ENCODE measurements around the gene FKBP14.
A peak's percentile ranks its signal among the peaks of the same experiment; 100 is the strongest.

FKBP14 gene

DNA sequence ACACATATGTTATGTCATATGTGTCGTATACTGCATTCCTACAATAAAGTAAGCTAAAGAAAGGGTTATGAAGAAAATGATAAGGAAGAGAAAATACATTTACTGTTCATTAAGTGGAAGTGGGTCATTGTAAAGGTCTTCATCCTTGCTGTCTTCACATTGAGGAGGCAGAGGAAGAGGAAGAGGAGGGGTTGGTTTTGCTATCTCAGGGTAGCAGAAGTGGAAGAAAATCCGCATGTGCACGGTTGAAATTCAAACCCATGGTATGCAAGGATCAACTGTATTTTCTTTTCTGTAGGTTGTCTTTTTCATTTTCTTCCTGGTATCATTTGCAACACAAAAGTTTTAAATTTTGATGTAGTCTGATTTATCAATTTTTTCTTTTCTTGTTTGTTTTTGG, 8.0 kb upstream of the FKBP14 start:
- Histone ChIP-seq H4K20me1 (ENCODE audit: control insufficient read depth, insufficient read depth, low read depth, low read length) (0 out of 2 replicates have a peak, but pooled peaks cover 4% of the 10 kb centered on the region), H3K4me3 (ENCODE audit: low read length) (no peak overlapping the region), H3K79me2 (ENCODE audit: control insufficient read depth, low read length) (peaks cover 38% of the 10 kb centered on the region), H3K4me1 (ENCODE audit: control insufficient read depth, low read length) (peaks cover 24% of the 10 kb centered on the region), H3K36me3 (ENCODE audit: control insufficient read depth, low read length) (no peaks in the 10 kb centered on the region), H3K4me2 (ENCODE audit: low read length) (no peak overlapping the region), H3K9me2 (replicated peaks; ENCODE audit: control insufficient read depth, low read length) (no peaks in the 10 kb centered on the region), H3K9me3 (ENCODE audit: control insufficient read depth, insufficient read depth, low read length) (no peaks in the 10 kb centered on the region), H3K27me3 (ENCODE audit: control insufficient read depth, low read length) (no peaks in the 10 kb centered on the region), H3K27ac (ENCODE audit: low read depth, low read length) (no peak overlapping the region), H3F3A (ENCODE audit: control insufficient read depth, insufficient read depth) (no peaks in the 10 kb centered on the region)
- TF ChIP-seq, protein P1, sequence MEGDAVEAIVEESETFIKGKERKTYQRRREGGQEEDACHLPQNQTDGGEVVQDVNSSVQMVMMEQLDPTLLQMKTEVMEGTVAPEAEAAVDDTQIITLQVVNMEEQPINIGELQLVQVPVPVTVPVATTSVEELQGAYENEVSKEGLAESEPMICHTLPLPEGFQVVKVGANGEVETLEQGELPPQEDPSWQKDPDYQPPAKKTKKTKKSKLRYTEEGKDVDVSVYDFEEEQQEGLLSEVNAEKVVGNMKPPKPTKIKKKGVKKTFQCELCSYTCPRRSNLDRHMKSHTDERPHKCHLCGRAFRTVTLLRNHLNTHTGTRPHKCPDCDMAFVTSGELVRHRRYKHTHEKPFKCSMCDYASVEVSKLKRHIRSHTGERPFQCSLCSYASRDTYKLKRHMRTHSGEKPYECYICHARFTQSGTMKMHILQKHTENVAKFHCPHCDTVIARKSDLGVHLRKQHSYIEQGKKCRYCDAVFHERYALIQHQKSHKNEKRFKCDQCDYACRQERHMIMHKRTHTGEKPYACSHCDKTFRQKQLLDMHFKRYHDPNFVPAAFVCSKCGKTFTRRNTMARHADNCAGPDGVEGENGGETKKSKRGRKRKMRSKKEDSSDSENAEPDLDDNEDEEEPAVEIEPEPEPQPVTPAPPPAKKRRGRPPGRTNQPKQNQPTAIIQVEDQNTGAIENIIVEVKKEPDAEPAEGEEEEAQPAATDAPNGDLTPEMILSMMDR (IDR thresholded peaks at IDR 0.05; ENCODE audit: low read depth, low read length, poor library complexity, severe bottlenecking) = no peak
- no peak for TF ChIP-seq EZH2phosphoT487 (IDR thresholded peaks at IDR 0.05; ENCODE audit: borderline replicate concordance, low read length)

GRCh38 chr7:30032310-30033125, 6.0 kb upstream of the FKBP14 start:
- H3K79me2 ChIP-seq (ENCODE audit: control insufficient read depth, low read length) = peaks cover 48% of the 10 kb centered on the region
- TF ChIP-seq, protein P1 (IDR thresholded peaks at IDR 0.05; ENCODE audit: low read depth, low read length, poor library complexity, severe bottlenecking) = no peak
- TF ChIP-seq EZH2phosphoT487 (IDR thresholded peaks at IDR 0.05; ENCODE audit: borderline replicate concordance, low read length) = no peak
- H3K4me2 ChIP-seq (ENCODE audit: low read length) = peak overlapping the region; percentile 2; the same call in 1 of the 2 replicates

DNA sequence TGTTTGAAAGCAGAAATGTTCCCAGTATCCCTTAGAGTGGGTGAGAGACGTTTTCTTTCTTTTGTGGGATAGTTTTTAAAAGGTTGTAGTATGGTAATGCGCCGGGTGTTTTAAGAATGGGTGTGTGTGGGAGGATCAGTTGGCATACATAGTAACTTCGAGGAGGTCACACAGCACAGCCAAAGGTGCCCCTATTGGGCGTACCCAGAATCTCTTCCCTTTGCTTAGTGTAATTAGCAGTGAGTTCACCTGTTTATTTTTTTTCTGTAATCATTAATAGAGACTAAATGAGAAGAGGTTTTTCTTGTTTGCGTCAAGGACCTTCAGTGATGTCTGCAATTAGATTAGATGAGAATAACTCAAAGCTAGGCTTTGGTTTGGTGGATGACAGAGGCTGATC, 3.2 kb upstream of the FKBP14 start:
- Histone ChIP-seq H3K27me3 (ENCODE audit: control insufficient read depth, low read length) (no peaks in the 10 kb centered on the region), H3K4me3 (ENCODE audit: low read length) (peak overlapping the region; percentile 89), H3K27ac (ENCODE audit: low read depth, low read length) (peak overlapping the region; percentile 73; the same call in 1 of the 2 replicates), H3K4me2 (ENCODE audit: low read length) (peak overlapping the region; percentile 83), H3K9me2 (replicated peaks; ENCODE audit: control insufficient read depth, low read length) (no peaks in the 10 kb centered on the region), H3K36me3 (ENCODE audit: control insufficient read depth, low read length) (peaks cover 4% of the 10 kb centered on the region; the same call in 1 of the 2 replicates), H3K9me3 (ENCODE audit: control insufficient read depth, insufficient read depth, low read length) (no peaks in the 10 kb centered on the region), H3K79me2 (ENCODE audit: control insufficient read depth, low read length) (peaks cover 62% of the 10 kb centered on the region), H4K20me1 (ENCODE audit: control insufficient read depth, insufficient read depth, low read depth, low read length) (0 out of 2 replicates have a peak, but pooled peaks cover 4% of the 10 kb centered on the region), H3F3A (ENCODE audit: control insufficient read depth, insufficient read depth) (peaks cover 8% of the 10 kb centered on the region), H3K4me1 (ENCODE audit: control insufficient read depth, low read length) (peaks cover 43% of the 10 kb centered on the region)
- TF ChIP-seq, protein P1 (IDR thresholded peaks at IDR 0.05; ENCODE audit: low read depth, low read length, poor library complexity, severe bottlenecking) = peak; percentile 51
- TF ChIP-seq EZH2phosphoT487 (IDR thresholded peaks at IDR 0.05; ENCODE audit: borderline replicate concordance, low read length) = no peak

More at GRCh38 chr7:30032310-30033125, 6.0 kb upstream of the FKBP14 start:
- peaks cover 3% of the 10 kb centered on the region for H3F3A ChIP-seq (ENCODE audit: control insufficient read depth, insufficient read depth)
- 0 out of 2 replicates have a peak, but pooled peaks cover 4% of the 10 kb centered on the region for H4K20me1 ChIP-seq (ENCODE audit: control insufficient read depth, insufficient read depth, low read depth, low read length)
- no peaks in the 10 kb centered on the region for H3K9me3 ChIP-seq (ENCODE audit: control insufficient read depth, insufficient read depth, low read length)
- H3K4me3 ChIP-seq (ENCODE audit: low read length) = no peak overlapping the region
- peaks cover 32% of the 10 kb centered on the region for H3K4me1 ChIP-seq (ENCODE audit: control insufficient read depth, low read length)
- no peaks in the 10 kb centered on the region for H3K9me2 ChIP-seq (replicated peaks; ENCODE audit: control insufficient read depth, low read length)
- H3K36me3 ChIP-seq (ENCODE audit: control insufficient read depth, low read length) = no peaks in the 10 kb centered on the region; the same call in 1 of the 2 replicates
- no peak overlapping the region for H3K27ac ChIP-seq (ENCODE audit: low read depth, low read length)
- H3K27me3 ChIP-seq (ENCODE audit: control insufficient read depth, low read length) = no peaks in the 10 kb centered on the region
